ENCODE results near the gene CLMN. TPM values are rescaled to one million over a fixed set of nuclear protein-coding genes. Genes with fewer than 3 reads are reported as not detected.
"Not testable (repeated sequence)": the region's sequence is repeated elsewhere in the genome, so short reads cannot be mapped to it uniquely, and the experiment has no call there.

CLMN gene
- total RNA-seq, 2 donors from 2014 or later = 125 to 135 TPM

- DNase-seq = no peak
- intact Hi-C loops (cut with DNase I, micrococcal nuclease) = no loop called here
- peak; percentile 71 for ATAC-seq
Observed at GRCh38 chr14:95196268-95196667, 123.4 kb downstream of the CLMN start.

GRCh38 chr14:95195031-95195430, 124.7 kb downstream of the CLMN start:
- intact Hi-C loops (cut with DNase I, micrococcal nuclease) = no loop called here
- ATAC-seq = no peak

GRCh38 chr14:95193081-95193480, 126.6 kb downstream of the CLMN start:
- no peak for DNase-seq
- no peak for ATAC-seq
- intact Hi-C loops (cut with DNase I, micrococcal nuclease) = no loop called here

More at GRCh38 chr14:95195031-95195430, 124.7 kb downstream of the CLMN start:
- no peak for DNase-seq

GRCh38 chr14:95192311-95192710, 127.4 kb downstream of the CLMN start:
- intact Hi-C loops (cut with DNase I, micrococcal nuclease) = no loop called here
- no peak for DNase-seq
- no peak for ATAC-seq

- DNase-seq = no peak
- intact Hi-C loops (cut with DNase I, micrococcal nuclease) = no loop called here
- ATAC-seq = no peak
Observed at GRCh38 chr14:95191445-95192199, 128.1 kb downstream of the CLMN start.

- DNase-seq (no peak), ATAC-seq (no peak)
- intact Hi-C loops (cut with DNase I, micrococcal nuclease) = no loop called here
Observed at GRCh38 chr14:95190857-95191256, 128.9 kb downstream of the CLMN start.

GRCh38 chr14:95190346-95190840, 129.3 kb downstream of the CLMN start:
- ATAC-seq (no peak), DNase-seq (no peak)
- intact Hi-C loops (cut with DNase I, micrococcal nuclease) = no loop called here

GRCh38 chr14:95189367-95190132, 130.2 kb downstream of the CLMN start:
- DNase-seq = no peak
- intact Hi-C loops (cut with DNase I, micrococcal nuclease) = no loop called here
- peak; percentile 23 for ATAC-seq

- no peak for ATAC-seq
- DNase-seq = no peak
- intact Hi-C loops (cut with DNase I, micrococcal nuclease) = no loop called here
Observed at GRCh38 chr14:95188380-95188779, 131.3 kb downstream of the CLMN start.

- DNase-seq = no peak
- no peak for ATAC-seq
- intact Hi-C loops (cut with DNase I, micrococcal nuclease) = no loop called here
Observed at GRCh38 chr14:95185767-95186392, 133.8 kb downstream of the CLMN start.

- intact Hi-C loops (cut with DNase I, micrococcal nuclease) = no loop called here
- ATAC-seq (peak; percentile 42), DNase-seq (peak; percentile 35 to 48)
Observed at GRCh38 chr14:95185033-95185766, 134.5 kb downstream of the CLMN start.

GRCh38 chr14:95184413-95184790, 135.3 kb downstream of the CLMN start:
- ATAC-seq (peak; percentile 3), DNase-seq (no peak)
- intact Hi-C loops (cut with DNase I, micrococcal nuclease) = no loop called here

GRCh38 chr14:95183532-95184412, 135.9 kb downstream of the CLMN start:
- intact Hi-C loops (cut with DNase I, micrococcal nuclease) = no loop called here
- peak; percentile 74 for ATAC-seq
- no peak for DNase-seq

- ATAC-seq (no peak), DNase-seq (no peak)
Observed at GRCh38 chr14:95183082-95183481, 136.6 kb downstream of the CLMN start.

GRCh38 chr14:95182379-95182778, 137.3 kb downstream of the CLMN start:
- no peak for ATAC-seq
- intact Hi-C loops (cut with DNase I, micrococcal nuclease) = no loop called here
- DNase-seq = no peak

More at GRCh38 chr14:95183082-95183481, 136.6 kb downstream of the CLMN start:
- intact Hi-C loops (cut with DNase I, micrococcal nuclease) = no loop called here

GRCh38 chr14:95180966-95181741, 138.6 kb downstream of the CLMN start:
- intact Hi-C loops (cut with DNase I, micrococcal nuclease) = no loop called here
- ATAC-seq (no peak), DNase-seq (no peak)

GRCh38 chr14:95175670-95176069, 144.0 kb downstream of the CLMN start:
- intact Hi-C loops (cut with DNase I, micrococcal nuclease); DNase-seq; ATAC-seq: not testable (repeated sequence)
